GM10248 (cell line): ENCODE results near the gene GOLGA8K.
"Not testable (repeated sequence)": the region's sequence is repeated elsewhere in the genome, so short reads cannot be mapped to it uniquely, and the experiment has no call there.

Experiments used
- CTCF ChIA-PET: fragments of 300-600 bp; sonication (Branson Sonifier 250); formaldehyde crosslinking; extraction: SDS; loops from one replicate; lab custom pipeline; 2021; ENCODE audit warnings: antibody characterized with exemption; lab: Yijun Ruan, JAX
- POLR2A ChIA-PET: fragments of 350-650 bp; sonication (Branson Sonifier 250); formaldehyde crosslinking; extraction: SDS; loops from one replicate; lab custom pipeline; 2020; ENCODE audit warnings: antibody characterized with exemption; lab: Yijun Ruan, JAX
- DNase-seq: peaks from one replicate; pipeline ENCODE4 v3.0.0; 2012; ENCODE audit errors: extremely low spot score
- CTCF ChIP-seq: IDR thresholded peaks from 2 replicates; pipeline ENCODE4 v1.5.1; 2012; ENCODE audit warnings: mild to moderate bottlenecking, low read depth; ENCODE audit errors: extremely low read depth, missing control alignments, control extremely low read depth

The GOLGA8K gene

DNA sequence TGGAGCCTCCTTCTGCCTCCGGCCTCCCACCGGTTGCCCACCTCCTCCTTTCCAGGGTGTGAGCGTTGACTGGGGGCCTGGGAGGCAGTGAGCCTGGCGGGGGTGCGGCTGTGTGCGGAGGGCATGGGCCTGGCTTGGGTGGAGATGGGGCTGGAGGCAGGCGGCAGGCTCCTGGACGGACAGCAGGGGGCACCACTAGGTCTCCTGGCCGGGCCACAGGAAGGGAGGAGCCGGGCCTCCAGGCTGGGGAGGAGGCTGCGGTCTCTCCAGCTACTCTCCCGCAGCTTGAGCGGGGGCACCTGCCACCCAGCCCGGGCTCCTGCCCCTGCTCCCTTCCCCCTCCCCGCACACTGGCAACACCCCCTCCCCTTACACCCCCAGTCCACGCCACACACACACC, 38.1 kb downstream of the GOLGA8K start:
- POLR2A ChIA-PET, CTCF ChIA-PET, DNase-seq: not testable (repeated sequence)
- peak; percentile 19 for TF ChIP-seq CTCF

GRCh38 chr15:32363449-32363848, 39.6 kb downstream of the GOLGA8K start:
- POLR2A ChIA-PET, CTCF ChIA-PET, DNase-seq: not testable (repeated sequence)

GRCh38 chr15:32361662-32362061, 41.4 kb downstream of the GOLGA8K start:
- POLR2A ChIA-PET, DNase-seq, CTCF ChIA-PET: not testable (repeated sequence)

DNA sequence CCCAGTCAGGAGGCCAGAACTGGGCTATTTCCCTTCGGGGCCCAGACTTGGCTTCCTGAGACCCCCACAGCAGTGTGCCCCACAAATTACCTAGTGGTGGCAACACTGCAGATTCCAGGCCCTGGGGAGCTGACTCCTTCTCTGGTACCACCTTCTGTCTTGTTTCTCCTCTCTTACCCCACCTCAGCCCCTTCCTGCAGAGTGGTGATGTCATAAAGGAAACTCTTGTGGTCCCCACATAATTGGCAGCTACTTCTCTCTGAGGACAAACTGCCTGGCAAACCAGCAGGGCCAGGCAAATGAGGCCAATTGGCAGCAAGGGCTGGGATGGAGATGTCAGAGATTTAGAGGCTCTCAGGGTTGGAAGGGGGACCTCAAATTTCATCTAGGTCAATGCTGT, 44.6 kb downstream of the GOLGA8K start:
- DNase-seq, POLR2A ChIA-PET, CTCF ChIA-PET: not testable (repeated sequence)

DNA sequence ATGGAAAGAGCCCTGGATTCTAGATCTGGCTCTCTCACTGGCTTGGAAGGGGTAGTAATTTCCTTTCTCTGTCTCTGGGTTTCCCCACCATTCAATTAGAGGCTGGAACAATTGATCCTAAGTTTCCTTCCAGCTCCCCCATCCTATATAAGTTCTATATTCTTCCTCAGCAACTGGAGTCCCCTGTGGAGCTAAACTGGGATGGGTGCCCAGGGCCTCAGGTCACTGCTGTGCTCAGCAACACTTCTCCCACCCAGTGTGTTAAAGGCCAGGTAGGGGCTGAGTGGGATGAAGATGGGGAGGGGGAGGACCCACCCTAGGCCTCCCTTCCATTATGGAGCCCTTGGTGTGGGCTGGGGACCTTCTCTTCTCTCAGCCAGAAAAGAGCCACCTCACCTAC, 46.2 kb downstream of the GOLGA8K start:
- CTCF ChIA-PET, DNase-seq, POLR2A ChIA-PET: not testable (repeated sequence)

- DNase-seq, CTCF ChIA-PET, POLR2A ChIA-PET: not testable (repeated sequence)
These were observed 50.3 kb downstream of the GOLGA8K start for GRCh38 chr15:32352748-32353147.

- POLR2A ChIA-PET, CTCF ChIA-PET: not testable (repeated sequence)
These were observed 52.4 kb downstream of the GOLGA8K start for GRCh38 chr15:32350563-32351220.

GRCh38 chr15:32347037-32347436, 56.1 kb downstream of the GOLGA8K start:
- DNase-seq, CTCF ChIA-PET, POLR2A ChIA-PET: not testable (repeated sequence)

More at GRCh38 chr15:32350563-32351220, 52.4 kb downstream of the GOLGA8K start:
- DNase-seq, result not testable (repeated sequence)

GRCh38 chr15:32345978-32346547, 57.0 kb downstream of the GOLGA8K start:
- DNase-seq, POLR2A ChIA-PET, CTCF ChIA-PET: not testable (repeated sequence)

- DNase-seq, POLR2A ChIA-PET, CTCF ChIA-PET: not testable (repeated sequence)
These were observed 59.2 kb downstream of the GOLGA8K start for GRCh38 chr15:32343921-32344320.
